Lower leg skin (tissue), 4 donors: ENCODE measurements around the gene KCTD16. TPM values are rescaled to one million over a fixed set of nuclear protein-coding genes. Genes with fewer than 3 reads are reported as not detected.

ENCODE experiments used
- total RNA-seq, 4 donors: library from RNA; depleted of rRNA; stranded (reverse); fragments of >200 nt; gene quantifications; one replicate each; pipeline ENCODE4 v1.1.0, GENCODE V29; 2016

KCTD16 gene
- total RNA-seq, 4 donors from 2014 or later: not detected

Other genes with a start within 250 kb of the KCTD16 start
- gene YIPF5, start 214 bp upstream of the KCTD16 start, total RNA-seq: 10 to 100 TPM; 30.4 to 35.0 (median 33.2) TPM